ENCODE measurements around the gene SHMT1.

SHMT1 gene

GRCh38 chr17:18323007-18323406 lies 40.3 kb downstream of the SHMT1 start:
- Histone ChIP-seq H3K27me3 (ENCODE audit: control insufficient read depth in 1 of 2, insufficient read depth in 2 of 2, low read length in 2 of 2) (no peaks in the 10 kb centered on the region), H3K36me3 (ENCODE audit: insufficient read depth, low read length) (peaks cover 66% of the 10 kb centered on the region), H3K4me1 (ENCODE audit: insufficient read depth, low read length) (peaks cover 28% of the 10 kb centered on the region), H3K9ac (ENCODE audit: low read length) (no peak overlapping the region), H3K4me3 (ENCODE audit: low read depth in 1 of 2, low read length in 2 of 2) (no peak overlapping the region), H3K9me3 (ENCODE audit: low read length) (no peaks in the 10 kb centered on the region), H3K27ac (ENCODE audit: low read depth, low read length) (no peak overlapping the region)

- Histone ChIP-seq H3K4me3 (ENCODE audit: low read depth in 1 of 2, low read length in 2 of 2) (no peak overlapping the region), H3K36me3 (ENCODE audit: insufficient read depth, low read length) (peaks cover 70% of the 10 kb centered on the region), H3K9ac (ENCODE audit: low read length) (no peak overlapping the region), H3K27ac (ENCODE audit: low read depth, low read length) (no peak overlapping the region), H3K9me3 (ENCODE audit: low read length) (no peaks in the 10 kb centered on the region), H3K27me3 (ENCODE audit: control insufficient read depth in 1 of 2, insufficient read depth in 2 of 2, low read length in 2 of 2) (no peaks in the 10 kb centered on the region), H3K4me1 (ENCODE audit: insufficient read depth, low read length) (peaks cover 33% of the 10 kb centered on the region)
Observed at GRCh38 chr17:18322522-18322921, 40.8 kb downstream of the SHMT1 start.

GRCh38 chr17:18321309-18321708 lies 42.0 kb downstream of the SHMT1 start:
- Histone ChIP-seq H3K9ac (ENCODE audit: low read length) (no peak overlapping the region), H3K27ac (ENCODE audit: low read depth, low read length) (no peak overlapping the region), H3K27me3 (ENCODE audit: control insufficient read depth in 1 of 2, insufficient read depth in 2 of 2, low read length in 2 of 2) (no peaks in the 10 kb centered on the region), H3K9me3 (ENCODE audit: low read length) (no peaks in the 10 kb centered on the region), H3K4me1 (ENCODE audit: insufficient read depth, low read length) (peaks cover 45% of the 10 kb centered on the region), H3K36me3 (ENCODE audit: insufficient read depth, low read length) (peaks cover 69% of the 10 kb centered on the region), H3K4me3 (ENCODE audit: low read depth in 1 of 2, low read length in 2 of 2) (no peak overlapping the region)

- H3K4me3 ChIP-seq (ENCODE audit: low read depth in 1 of 2, low read length in 2 of 2): peak overlapping the region in 1 of 2 donors; percentile 21
- no peak overlapping the region for H3K9ac ChIP-seq (ENCODE audit: low read length)
- H3K27me3 ChIP-seq (ENCODE audit: control insufficient read depth in 1 of 2, insufficient read depth in 2 of 2, low read length in 2 of 2): no peaks in the 10 kb centered on the region
- peaks cover 70% of the 10 kb centered on the region for H3K36me3 ChIP-seq (ENCODE audit: insufficient read depth, low read length)
- no peak overlapping the region for H3K27ac ChIP-seq (ENCODE audit: low read depth, low read length)
- no peaks in the 10 kb centered on the region for H3K9me3 ChIP-seq (ENCODE audit: low read length)
- H3K4me1 ChIP-seq (ENCODE audit: insufficient read depth, low read length): peaks cover 53% of the 10 kb centered on the region
Observed at GRCh38 chr17:18320301-18320700, 43.0 kb downstream of the SHMT1 start.

GRCh38 chr17:18319604-18320256 lies 43.6 kb downstream of the SHMT1 start:
- peaks cover 64% of the 10 kb centered on the region for H3K36me3 ChIP-seq (ENCODE audit: insufficient read depth, low read length)
- peak overlapping the region; percentile 29 for H3K9ac ChIP-seq (ENCODE audit: low read length)
- no peak overlapping the region for H3K27ac ChIP-seq (ENCODE audit: low read depth, low read length)
- peaks cover 53% of the 10 kb centered on the region for H3K4me1 ChIP-seq (ENCODE audit: insufficient read depth, low read length)
- no peaks in the 10 kb centered on the region for H3K27me3 ChIP-seq (ENCODE audit: control insufficient read depth in 1 of 2, insufficient read depth in 2 of 2, low read length in 2 of 2)
- H3K9me3 ChIP-seq (ENCODE audit: low read length): no peaks in the 10 kb centered on the region
- H3K4me3 ChIP-seq (ENCODE audit: low read depth in 1 of 2, low read length in 2 of 2): peak overlapping the region in 1 of 2 donors; percentile 21

- H3K4me3 ChIP-seq (ENCODE audit: low read depth in 1 of 2, low read length in 2 of 2): peak overlapping the region in 1 of 2 donors; percentile 17
- peaks cover 55% of the 10 kb centered on the region for H3K4me1 ChIP-seq (ENCODE audit: insufficient read depth, low read length)
- no peaks in the 10 kb centered on the region for H3K9me3 ChIP-seq (ENCODE audit: low read length)
- H3K27me3 ChIP-seq (ENCODE audit: control insufficient read depth in 1 of 2, insufficient read depth in 2 of 2, low read length in 2 of 2): no peaks in the 10 kb centered on the region
- no peak overlapping the region for H3K27ac ChIP-seq (ENCODE audit: low read depth, low read length)
- peak overlapping the region; percentile 29 for H3K9ac ChIP-seq (ENCODE audit: low read length)
- H3K36me3 ChIP-seq (ENCODE audit: insufficient read depth, low read length): peaks cover 56% of the 10 kb centered on the region
Observed at GRCh38 chr17:18318771-18319450, 44.4 kb downstream of the SHMT1 start.

- Histone ChIP-seq H3K9me3 (ENCODE audit: low read length) (no peaks in the 10 kb centered on the region), H3K27ac (ENCODE audit: low read depth, low read length) (no peak overlapping the region), H3K27me3 (ENCODE audit: control insufficient read depth in 1 of 2, insufficient read depth in 2 of 2, low read length in 2 of 2) (no peaks in the 10 kb centered on the region), H3K9ac (ENCODE audit: low read length) (no peak overlapping the region), H3K36me3 (ENCODE audit: insufficient read depth, low read length) (peaks cover 48% of the 10 kb centered on the region), H3K4me3 (ENCODE audit: low read depth in 1 of 2, low read length in 2 of 2) (peak overlapping the region in 1 of 2 donors; percentile 24), H3K4me1 (ENCODE audit: insufficient read depth, low read length) (peaks cover 63% of the 10 kb centered on the region)
Observed at GRCh38 chr17:18318117-18318516, 45.2 kb downstream of the SHMT1 start.

GRCh38 chr17:18315961-18316360 lies 47.4 kb downstream of the SHMT1 start:
- H3K4me3 ChIP-seq (ENCODE audit: low read depth in 1 of 2, low read length in 2 of 2): peak overlapping the region; percentile 72 to 93
- peaks cover 73% of the 10 kb centered on the region for H3K4me1 ChIP-seq (ENCODE audit: insufficient read depth, low read length)

GRCh38 chr17:18315562-18315922 lies 47.8 kb downstream of the SHMT1 start:
- Histone ChIP-seq H3K36me3 (ENCODE audit: insufficient read depth, low read length) (peaks cover 37% of the 10 kb centered on the region), H3K9me3 (ENCODE audit: low read length) (no peaks in the 10 kb centered on the region), H3K4me3 (ENCODE audit: low read depth in 1 of 2, low read length in 2 of 2) (peak overlapping the region; percentile 72 to 93), H3K9ac (ENCODE audit: low read length) (peak overlapping the region; percentile 45), H3K4me1 (ENCODE audit: insufficient read depth, low read length) (peaks cover 70% of the 10 kb centered on the region), H3K27me3 (ENCODE audit: control insufficient read depth in 1 of 2, insufficient read depth in 2 of 2, low read length in 2 of 2) (no peaks in the 10 kb centered on the region), H3K27ac (ENCODE audit: low read depth, low read length) (peak overlapping the region; percentile 89)

More at GRCh38 chr17:18315961-18316360, 47.4 kb downstream of the SHMT1 start:
- Histone ChIP-seq H3K27me3 (ENCODE audit: control insufficient read depth in 1 of 2, insufficient read depth in 2 of 2, low read length in 2 of 2) (no peaks in the 10 kb centered on the region), H3K9me3 (ENCODE audit: low read length) (no peaks in the 10 kb centered on the region), H3K27ac (ENCODE audit: low read depth, low read length) (peak overlapping the region; percentile 89), H3K9ac (ENCODE audit: low read length) (peak overlapping the region; percentile 45), H3K36me3 (ENCODE audit: insufficient read depth, low read length) (peaks cover 41% of the 10 kb centered on the region)

GRCh38 chr17:18314731-18315561 lies 48.4 kb downstream of the SHMT1 start, which contains the start of the genes SMCR8 and TOP3A:
TSS of gene SMCR8 (plus strand) at chr17:18315293. CDS start at chr17:18315790, 497 bp downstream.
TSS of gene TOP3A (minus strand) at chr17:18314994. CDS start at chr17:18314778, 216 bp downstream.
- Histone ChIP-seq H3K9ac (ENCODE audit: low read length) (peak within 1 kb of the TSS; percentile 57), H3K27ac (ENCODE audit: low read depth, low read length) (peak within 1 kb of the TSS; percentile 89), H3K4me3 (ENCODE audit: low read depth in 1 of 2, low read length in 2 of 2) (peak within 1 kb of the TSS; percentile 81 to 93), H3K4me1 (ENCODE audit: insufficient read depth, low read length) (peaks cover 64% of the 10 kb centered on the region), H3K36me3 (ENCODE audit: insufficient read depth, low read length) (peaks cover 35% of the 10 kb centered on the region), H3K9me3 (ENCODE audit: low read length) (no peaks in the 10 kb centered on the region), H3K27me3 (ENCODE audit: control insufficient read depth in 1 of 2, insufficient read depth in 2 of 2, low read length in 2 of 2) (no peaks in the 10 kb centered on the region)

- H3K36me3 ChIP-seq (ENCODE audit: insufficient read depth, low read length): peaks cover 31% of the 10 kb centered on the region
- H3K27ac ChIP-seq (ENCODE audit: low read depth, low read length): peak overlapping the region; percentile 89
- H3K9me3 ChIP-seq (ENCODE audit: low read length): no peaks in the 10 kb centered on the region
- H3K4me3 ChIP-seq (ENCODE audit: low read depth in 1 of 2, low read length in 2 of 2): peak overlapping the region; percentile 81 to 93
- peaks cover 56% of the 10 kb centered on the region for H3K4me1 ChIP-seq (ENCODE audit: insufficient read depth, low read length)
- no peaks in the 10 kb centered on the region for H3K27me3 ChIP-seq (ENCODE audit: control insufficient read depth in 1 of 2, insufficient read depth in 2 of 2, low read length in 2 of 2)
- peak overlapping the region; percentile 57 for H3K9ac ChIP-seq (ENCODE audit: low read length)
Observed at GRCh38 chr17:18314059-18314730, 49.2 kb downstream of the SHMT1 start.

All from muscle layer of colon (tissue), 2 donors.